Neutrophil (primary cell): ENCODE measurements around the gene ATF1.

Source experiments
- H3K27ac ChIP-seq: fragments of 200-600 bp; sonication (generic); 2 replicates; pipeline ENCODE4 v1.5.1; 2016; ENCODE audit warnings: mild to moderate bottlenecking, moderate library complexity
- H3K27me3 ChIP-seq: fragments of 200-600 bp; sonication (generic); 2 replicates; pipeline ENCODE4 v1.6.0; 2016; ENCODE audit warnings: mild to moderate bottlenecking
- H3K36me3 ChIP-seq: fragments of 200-600 bp; sonication (generic); 2 replicates; pipeline ENCODE4 v1.5.1; 2017
- H3K4me1 ChIP-seq, 2 experiments: fragments of 200-600 bp in 1 of 2; sonication (generic) in 1 of 2; 1 replicate in 1 of 2; 2 replicates in 1 of 2; pipeline versions ENCODE4 v1.5.1 to v1.6.1; 2013 to 2016; ENCODE audit warnings: low read depth in 1 of 2, low read length in 1 of 2, mild to moderate bottlenecking in 1 of 2, moderate library complexity in 1 of 2; ENCODE audit not compliant: control insufficient read depth in 1 of 2, insufficient read depth in 1 of 2
- H3K4me3 ChIP-seq, 2 experiments: fragments of 200-600 bp in 1 of 2; sonication (generic) in 1 of 2; 1 replicate in 1 of 2; 2 replicates in 1 of 2; pipeline ENCODE4 v1.5.1; 2013 to 2016; ENCODE audit warnings: low read depth in 1 of 2, low read length in 1 of 2, mild to moderate bottlenecking in 1 of 2, moderate library complexity in 1 of 2
- H3K9me3 ChIP-seq: fragments of 200-600 bp; sonication (generic); 2 replicates; pipeline ENCODE4 v1.5.1; 2016
- TF ChIP-seq, protein P1 (sequence below): fragments of 200-600 bp; sonication (generic); IDR thresholded peaks from 2 replicates; pipeline ENCODE4 v1.5.1; 2016; ENCODE audit warnings: antibody characterized with exemption

The ATF1 gene

GRCh38 chr12:50732591-50732990, 31.3 kb upstream of the ATF1 start:
- H3K9me3 ChIP-seq = no peaks in the 10 kb centered on the region
- H3K27me3 ChIP-seq = no peaks in the 10 kb centered on the region
- H3K36me3 ChIP-seq = peaks cover 99% of the 10 kb centered on the region
- H3K4me3 ChIP-seq = no peak overlapping the region
- TF ChIP-seq, protein P1, sequence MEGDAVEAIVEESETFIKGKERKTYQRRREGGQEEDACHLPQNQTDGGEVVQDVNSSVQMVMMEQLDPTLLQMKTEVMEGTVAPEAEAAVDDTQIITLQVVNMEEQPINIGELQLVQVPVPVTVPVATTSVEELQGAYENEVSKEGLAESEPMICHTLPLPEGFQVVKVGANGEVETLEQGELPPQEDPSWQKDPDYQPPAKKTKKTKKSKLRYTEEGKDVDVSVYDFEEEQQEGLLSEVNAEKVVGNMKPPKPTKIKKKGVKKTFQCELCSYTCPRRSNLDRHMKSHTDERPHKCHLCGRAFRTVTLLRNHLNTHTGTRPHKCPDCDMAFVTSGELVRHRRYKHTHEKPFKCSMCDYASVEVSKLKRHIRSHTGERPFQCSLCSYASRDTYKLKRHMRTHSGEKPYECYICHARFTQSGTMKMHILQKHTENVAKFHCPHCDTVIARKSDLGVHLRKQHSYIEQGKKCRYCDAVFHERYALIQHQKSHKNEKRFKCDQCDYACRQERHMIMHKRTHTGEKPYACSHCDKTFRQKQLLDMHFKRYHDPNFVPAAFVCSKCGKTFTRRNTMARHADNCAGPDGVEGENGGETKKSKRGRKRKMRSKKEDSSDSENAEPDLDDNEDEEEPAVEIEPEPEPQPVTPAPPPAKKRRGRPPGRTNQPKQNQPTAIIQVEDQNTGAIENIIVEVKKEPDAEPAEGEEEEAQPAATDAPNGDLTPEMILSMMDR = no peak
- no peak overlapping the region for H3K27ac ChIP-seq
- H3K4me1 ChIP-seq = no peaks in the 10 kb centered on the region

DNA sequence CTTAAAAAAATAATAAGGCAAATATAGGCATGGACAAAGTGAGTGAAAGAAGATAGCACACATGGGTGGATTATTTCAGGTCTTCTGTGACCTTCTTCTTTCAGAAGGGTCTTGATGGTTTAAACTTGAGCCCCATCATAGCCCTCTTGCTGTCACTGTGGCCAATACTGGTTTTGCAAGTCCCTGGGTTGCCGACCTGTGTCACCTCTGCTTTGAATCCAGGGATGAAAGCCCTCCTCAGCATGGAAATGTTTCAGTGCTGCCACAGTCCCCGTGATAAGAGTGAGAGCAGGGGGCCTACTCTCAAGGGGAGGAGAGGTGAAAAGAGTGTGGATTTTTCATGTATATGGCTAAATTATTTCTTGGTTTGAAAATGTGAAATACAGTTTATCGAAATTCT, 30.2 kb upstream of the ATF1 start:
- no peak overlapping the region for H3K27ac ChIP-seq
- no peaks in the 10 kb centered on the region for H3K27me3 ChIP-seq
- no peaks in the 10 kb centered on the region for H3K4me1 ChIP-seq
- no peaks in the 10 kb centered on the region for H3K9me3 ChIP-seq
- peaks cover 99% of the 10 kb centered on the region for H3K36me3 ChIP-seq
- H3K4me3 ChIP-seq = no peak overlapping the region
- TF ChIP-seq, protein P1 = no peak

DNA sequence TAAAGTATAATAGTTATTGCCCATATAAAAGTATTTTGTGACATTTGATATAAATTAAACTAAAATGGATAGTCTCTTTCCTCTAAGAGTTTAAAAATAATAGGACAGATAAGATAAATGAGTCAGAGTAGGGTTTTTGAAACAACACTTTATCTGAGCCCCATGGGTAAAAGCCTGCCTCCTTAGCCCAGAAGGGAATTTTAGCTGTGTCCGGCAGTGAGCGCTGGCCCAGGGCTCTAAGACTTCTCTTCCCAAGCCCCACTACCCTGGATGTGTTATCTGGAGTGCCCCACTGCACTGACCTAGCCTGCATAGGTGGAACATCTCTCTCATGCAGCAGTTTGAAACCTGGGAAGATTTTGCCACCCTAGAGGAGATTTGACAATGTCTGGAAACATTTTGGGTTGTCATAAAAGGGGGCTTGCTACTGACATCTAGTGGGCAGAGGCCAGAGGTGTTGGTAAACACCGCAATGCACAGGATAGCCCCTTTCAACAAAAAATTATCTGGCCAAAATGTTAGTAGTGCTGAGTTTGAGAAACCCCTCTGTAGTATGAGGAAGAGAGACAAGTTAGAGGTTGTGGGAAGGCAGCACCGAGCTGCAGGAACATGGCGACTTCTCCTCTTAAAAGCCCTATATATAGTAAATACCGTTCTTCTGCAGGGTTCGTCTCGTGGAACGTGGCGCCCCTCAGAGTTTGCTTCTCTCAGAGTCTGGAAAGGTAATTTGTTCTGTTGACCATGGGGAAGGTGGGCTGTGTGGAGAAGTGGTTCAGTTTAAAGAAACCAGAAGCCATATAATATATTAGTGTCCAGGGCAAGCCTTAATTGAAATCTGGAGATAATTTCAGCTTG, 29.3 kb upstream of the ATF1 start:
- H3K4me3 ChIP-seq = no peak overlapping the region
- H3K27me3 ChIP-seq = no peaks in the 10 kb centered on the region
- peaks cover 99% of the 10 kb centered on the region for H3K36me3 ChIP-seq
- no peaks in the 10 kb centered on the region for H3K4me1 ChIP-seq
- TF ChIP-seq, protein P1 = no peak
- no peaks in the 10 kb centered on the region for H3K9me3 ChIP-seq
- no peak overlapping the region for H3K27ac ChIP-seq

- TF ChIP-seq, protein P1 = no peak
- Histone ChIP-seq H3K4me1 (peaks cover 3 to 7% of the 10 kb centered on the region in 2 experiments), H3K27ac (no peak overlapping the region), H3K36me3 (peaks cover 100% of the 10 kb centered on the region), H3K4me3 (no peak overlapping the region), H3K27me3 (no peaks in the 10 kb centered on the region), H3K9me3 (no peaks in the 10 kb centered on the region)
Observed at GRCh38 chr12:50739611-50740010, 24.3 kb upstream of the ATF1 start.

DNA sequence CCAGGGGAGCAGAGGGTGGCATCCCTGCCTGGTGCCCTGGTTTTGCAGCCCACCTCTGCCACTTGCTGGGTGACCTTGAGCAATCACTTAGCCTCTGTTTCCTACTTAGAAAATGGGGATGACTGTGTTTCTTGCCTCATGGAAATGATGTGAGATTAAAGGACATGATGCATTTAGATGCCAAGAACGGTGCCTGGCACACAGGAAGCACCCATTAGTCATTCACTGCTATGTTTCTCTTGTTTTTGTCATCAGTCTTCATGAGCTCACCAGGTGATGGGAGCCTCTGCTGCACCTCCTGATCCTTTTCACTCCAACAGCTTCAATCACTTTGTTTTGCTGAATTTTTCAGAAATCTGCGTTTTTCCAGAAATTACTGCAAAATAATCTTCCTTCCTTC, 23.6 kb upstream of the ATF1 start:
- no peaks in the 10 kb centered on the region for H3K9me3 ChIP-seq
- no peaks in the 10 kb centered on the region for H3K27me3 ChIP-seq
- H3K36me3 ChIP-seq = peaks cover 100% of the 10 kb centered on the region
- no peak overlapping the region for H3K4me3 ChIP-seq
- no peak overlapping the region for H3K27ac ChIP-seq
- TF ChIP-seq, protein P1 = no peak
- H3K4me1 ChIP-seq = peaks cover 10 to 14% of the 10 kb centered on the region in 2 experiments
